ENCODE results near the gene FAM107A.

The FAM107A gene

DNA sequence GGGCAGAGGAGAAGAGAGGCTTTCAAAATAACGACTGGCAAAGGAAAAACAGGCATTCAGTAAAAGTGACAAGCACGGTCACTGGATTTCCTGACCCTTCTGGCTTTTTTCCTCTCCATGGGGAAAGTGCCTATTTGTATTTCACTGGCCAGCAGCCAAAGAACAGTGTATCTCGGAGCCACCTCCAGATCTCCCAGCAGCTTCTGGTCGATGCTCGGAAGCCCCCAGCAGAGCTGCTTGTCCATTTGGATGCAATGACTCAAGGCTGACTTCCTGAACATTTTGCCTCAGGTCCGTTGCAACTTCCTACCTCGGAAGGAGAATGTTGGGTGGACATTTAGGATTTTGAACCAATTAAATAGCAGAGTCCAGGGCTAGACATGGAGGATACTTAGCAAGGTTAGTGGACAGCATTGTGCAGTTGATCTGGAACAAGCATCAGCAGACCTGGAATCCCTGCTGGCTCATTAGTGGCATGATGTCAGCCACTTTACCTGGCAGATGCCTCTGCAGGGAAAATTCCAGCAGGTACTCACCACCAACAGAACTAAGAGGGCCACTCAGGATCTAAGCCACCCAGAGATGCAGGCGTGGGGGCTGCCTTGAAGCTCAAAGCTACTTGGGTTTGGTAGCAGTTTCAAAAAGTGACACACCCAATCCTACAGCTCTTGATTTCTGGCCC lies 1.1 kb downstream of the FAM107A start:
- no peak for DNase-seq (ENCODE audit: low read depth)
- TF ChIP-seq, protein P1, sequence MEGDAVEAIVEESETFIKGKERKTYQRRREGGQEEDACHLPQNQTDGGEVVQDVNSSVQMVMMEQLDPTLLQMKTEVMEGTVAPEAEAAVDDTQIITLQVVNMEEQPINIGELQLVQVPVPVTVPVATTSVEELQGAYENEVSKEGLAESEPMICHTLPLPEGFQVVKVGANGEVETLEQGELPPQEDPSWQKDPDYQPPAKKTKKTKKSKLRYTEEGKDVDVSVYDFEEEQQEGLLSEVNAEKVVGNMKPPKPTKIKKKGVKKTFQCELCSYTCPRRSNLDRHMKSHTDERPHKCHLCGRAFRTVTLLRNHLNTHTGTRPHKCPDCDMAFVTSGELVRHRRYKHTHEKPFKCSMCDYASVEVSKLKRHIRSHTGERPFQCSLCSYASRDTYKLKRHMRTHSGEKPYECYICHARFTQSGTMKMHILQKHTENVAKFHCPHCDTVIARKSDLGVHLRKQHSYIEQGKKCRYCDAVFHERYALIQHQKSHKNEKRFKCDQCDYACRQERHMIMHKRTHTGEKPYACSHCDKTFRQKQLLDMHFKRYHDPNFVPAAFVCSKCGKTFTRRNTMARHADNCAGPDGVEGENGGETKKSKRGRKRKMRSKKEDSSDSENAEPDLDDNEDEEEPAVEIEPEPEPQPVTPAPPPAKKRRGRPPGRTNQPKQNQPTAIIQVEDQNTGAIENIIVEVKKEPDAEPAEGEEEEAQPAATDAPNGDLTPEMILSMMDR (IDR thresholded peaks at IDR 0.05; ENCODE audit: control insufficient read depth, insufficient read depth, low read depth, low read length, missing control alignments), result no peak
- no peak overlapping the region for H3K4me3 ChIP-seq (ENCODE audit: control insufficient read depth, low read depth, low read length)

DNA sequence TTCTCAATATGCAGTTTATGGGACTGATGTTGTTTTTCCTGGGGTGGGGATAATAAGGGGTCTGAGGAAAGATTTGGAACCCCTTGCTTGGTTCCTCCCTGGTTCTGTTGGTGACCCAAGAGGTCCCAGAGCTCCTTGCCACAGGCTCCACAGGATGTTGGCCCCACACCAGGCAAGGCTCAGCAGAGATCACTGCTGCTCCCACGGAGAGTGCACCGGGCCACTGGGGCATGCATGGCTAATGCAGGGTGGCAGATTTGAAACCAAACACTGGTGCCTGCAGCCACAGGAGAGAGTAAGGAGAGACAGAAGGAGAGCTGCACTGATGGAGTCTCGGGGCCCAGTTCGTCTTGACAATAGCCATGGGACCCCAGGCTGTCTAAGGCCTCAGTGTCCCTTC lies 2.5 kb downstream of the FAM107A start:
- DNase-seq (ENCODE audit: low read depth), result no peak
- TF ChIP-seq, protein P1 (IDR thresholded peaks at IDR 0.05; ENCODE audit: control insufficient read depth, insufficient read depth, low read depth, low read length, missing control alignments), result no peak
- no peak overlapping the region for H3K4me3 ChIP-seq (ENCODE audit: control insufficient read depth, low read depth, low read length)

DNA sequence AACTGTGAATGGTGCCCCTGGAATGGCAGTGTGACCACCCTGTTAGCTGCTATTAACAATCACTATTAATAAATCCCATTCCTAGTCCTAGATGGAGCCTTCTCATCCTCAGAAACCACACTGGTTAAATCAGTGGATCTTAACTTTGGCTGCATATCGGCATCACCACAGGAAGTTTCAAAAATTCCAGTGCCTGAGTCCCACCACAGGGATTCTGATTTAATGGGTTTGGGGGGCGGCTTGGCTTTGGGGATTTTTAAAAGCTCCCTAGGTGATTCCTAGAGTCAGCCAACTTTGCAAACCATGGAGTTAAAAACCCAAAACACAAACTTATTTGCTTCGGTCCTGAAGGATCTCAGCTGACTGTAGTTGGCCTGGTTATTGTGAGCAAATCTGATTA lies 3.1 kb downstream of the FAM107A start:
- TF ChIP-seq, protein P1 (IDR thresholded peaks at IDR 0.05; ENCODE audit: control insufficient read depth, insufficient read depth, low read depth, low read length, missing control alignments), result no peak
- DNase-seq (ENCODE audit: low read depth), result no peak
- no peak overlapping the region for H3K4me3 ChIP-seq (ENCODE audit: control insufficient read depth, low read depth, low read length)

DNA sequence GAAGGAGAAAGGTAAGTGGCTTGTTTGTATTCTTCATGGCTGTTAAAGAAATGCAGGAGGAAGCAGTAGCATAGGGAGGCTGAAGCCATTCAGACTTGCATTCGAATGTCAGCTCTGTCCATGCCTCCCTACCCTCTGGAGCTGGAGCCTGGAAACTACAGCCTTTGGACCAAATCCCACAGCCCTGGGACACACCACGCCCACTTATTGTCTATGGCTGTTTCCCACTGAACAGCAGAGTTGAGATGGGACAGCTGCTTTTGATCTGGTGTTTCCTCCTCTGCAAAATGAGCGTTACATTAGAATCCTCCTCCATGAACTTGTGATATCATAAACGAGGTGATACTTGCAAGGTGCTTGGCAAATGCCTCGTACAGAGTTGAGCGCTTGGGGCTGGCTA lies 3.6 kb downstream of the FAM107A start:
- H3K4me3 ChIP-seq (ENCODE audit: control insufficient read depth, low read depth, low read length), result no peak overlapping the region
- TF ChIP-seq, protein P1 (IDR thresholded peaks at IDR 0.05; ENCODE audit: control insufficient read depth, insufficient read depth, low read depth, low read length, missing control alignments), result no peak
- DNase-seq (ENCODE audit: low read depth), result no peak

DNA sequence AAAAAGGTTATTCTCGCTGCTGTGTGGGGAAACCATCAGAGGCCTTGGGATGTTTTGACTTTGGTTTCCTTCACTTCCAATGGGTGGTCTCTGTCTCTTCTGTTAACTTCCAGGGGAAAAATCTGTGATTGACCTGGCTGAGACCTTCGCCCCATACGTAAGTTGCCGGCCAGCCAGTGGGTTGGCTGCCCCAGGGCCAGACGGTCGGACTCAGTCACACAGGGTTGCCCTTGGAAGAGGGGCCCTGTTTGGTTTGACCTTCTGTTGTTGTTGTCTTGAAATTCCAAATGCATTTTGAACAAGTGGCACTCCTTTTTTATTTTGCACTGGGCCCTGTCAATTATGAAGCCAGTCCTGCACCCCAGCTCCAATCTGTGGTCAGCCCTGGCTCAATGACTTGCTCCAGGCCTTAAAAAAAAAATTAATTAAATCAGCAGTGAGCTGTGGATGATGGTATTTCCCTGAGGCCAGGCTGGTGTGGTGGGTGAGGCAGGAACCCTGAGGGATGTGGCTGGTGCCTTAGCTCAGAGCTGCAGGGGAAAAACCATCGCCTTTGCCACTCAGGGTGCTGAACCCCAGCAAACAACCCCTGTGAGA lies 4.5 kb downstream of the FAM107A start:
- TF ChIP-seq, protein P1 (IDR thresholded peaks at IDR 0.05; ENCODE audit: control insufficient read depth, insufficient read depth, low read depth, low read length, missing control alignments), result no peak
- DNase-seq (ENCODE audit: low read depth), result no peak
- no peak overlapping the region for H3K4me3 ChIP-seq (ENCODE audit: control insufficient read depth, low read depth, low read length)

DNA sequence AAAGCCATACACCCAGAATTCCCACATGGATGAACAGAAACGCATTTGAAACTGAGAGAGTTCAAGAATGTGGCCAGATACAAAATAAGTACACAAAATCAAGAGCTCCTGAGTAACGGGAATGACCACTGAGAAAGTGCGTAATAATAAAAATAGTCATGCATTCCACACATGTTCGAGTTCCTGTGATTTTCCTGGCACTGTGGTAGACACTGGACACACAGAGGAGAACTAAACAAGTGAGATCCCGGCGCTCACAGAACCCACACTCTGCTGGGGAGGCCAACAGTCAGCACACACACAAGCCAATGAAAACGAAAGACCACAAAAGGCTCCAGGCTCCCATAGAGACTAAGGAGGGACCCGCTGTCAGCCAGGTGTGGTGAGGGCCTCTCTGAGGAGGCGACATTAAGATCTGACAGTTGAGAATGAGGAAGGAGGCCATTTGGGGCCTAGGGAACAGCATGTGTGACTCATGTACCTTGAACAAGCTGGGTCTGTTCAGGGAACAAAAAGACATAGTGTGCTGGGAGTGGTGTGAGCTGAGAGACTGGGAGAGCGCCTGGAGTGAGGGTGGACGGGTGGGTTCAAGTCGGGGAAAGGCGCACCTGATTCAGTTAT lies 5.1 kb downstream of the FAM107A start:
- no peak overlapping the region for H3K4me3 ChIP-seq (ENCODE audit: control insufficient read depth, low read depth, low read length)
- TF ChIP-seq, protein P1 (IDR thresholded peaks at IDR 0.05; ENCODE audit: control insufficient read depth, insufficient read depth, low read depth, low read length, missing control alignments), result no peak
- no peak for DNase-seq (ENCODE audit: low read depth)
